GM19452 (cell line): ENCODE data around the gene ZSCAN5A.
A peak's percentile ranks its signal among the peaks of the same experiment; 100 is the strongest.
"Not testable (repeated sequence)": the region's sequence is repeated elsewhere in the genome, so short reads cannot be mapped to it uniquely, and the experiment has no call there.

Experiments used
- ATAC-seq: cut with Tn5 transposase; IDR thresholded peaks from one replicate; pipeline ENCODE4 v1.9.1; 2021; ENCODE audit not compliant: unreplicated experiment

ZSCAN5A gene

DNA sequence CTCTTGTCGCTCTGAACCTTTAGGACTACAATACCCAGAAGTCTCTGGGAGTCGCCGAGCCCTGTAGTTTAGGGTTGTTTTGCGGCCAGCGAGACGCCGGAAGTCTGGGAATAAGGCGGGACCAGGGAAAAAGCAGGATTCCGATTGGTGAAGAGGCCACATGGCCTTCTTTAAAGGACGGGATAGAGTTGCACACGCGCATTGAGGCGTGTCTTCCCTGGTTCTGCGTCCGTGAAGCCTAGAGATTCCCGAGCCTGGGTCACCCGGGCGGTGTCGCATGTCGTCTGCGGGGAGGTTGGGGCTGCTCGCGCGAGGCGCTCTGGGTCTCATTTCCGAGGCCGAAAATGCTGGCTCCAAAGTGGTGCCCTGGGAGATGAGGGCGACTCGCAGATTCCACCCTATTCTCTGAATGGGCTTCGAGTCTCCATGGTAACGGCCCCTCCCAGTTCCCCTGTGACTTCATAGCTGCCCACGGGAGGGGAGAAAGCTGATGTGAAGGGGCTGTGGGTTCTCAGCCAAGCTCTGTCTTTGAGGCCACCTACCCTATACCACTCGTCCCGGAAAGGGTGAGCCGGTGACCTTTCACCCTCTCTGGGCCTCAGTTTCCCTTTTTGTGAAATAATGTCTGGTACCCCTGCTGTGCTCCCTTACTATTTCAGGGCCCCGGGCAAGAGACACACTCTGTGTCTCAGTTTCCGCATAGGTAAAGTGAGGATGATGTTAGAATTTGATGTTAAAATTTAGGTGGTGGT lies 614 bp upstream of the ZSCAN5A start:
- ATAC-seq: peak; percentile 78

GRCh38 chr19:56314018-56314380 lies 640 bp downstream of the ZSCAN5A start:
- no peak for ATAC-seq

GRCh38 chr19:56312787-56313657 lies 1.6 kb downstream of the ZSCAN5A start:
- no peak for ATAC-seq

- no peak for ATAC-seq
Observed at GRCh38 chr19:56312342-56312741, 2.3 kb downstream of the ZSCAN5A start.

DNA sequence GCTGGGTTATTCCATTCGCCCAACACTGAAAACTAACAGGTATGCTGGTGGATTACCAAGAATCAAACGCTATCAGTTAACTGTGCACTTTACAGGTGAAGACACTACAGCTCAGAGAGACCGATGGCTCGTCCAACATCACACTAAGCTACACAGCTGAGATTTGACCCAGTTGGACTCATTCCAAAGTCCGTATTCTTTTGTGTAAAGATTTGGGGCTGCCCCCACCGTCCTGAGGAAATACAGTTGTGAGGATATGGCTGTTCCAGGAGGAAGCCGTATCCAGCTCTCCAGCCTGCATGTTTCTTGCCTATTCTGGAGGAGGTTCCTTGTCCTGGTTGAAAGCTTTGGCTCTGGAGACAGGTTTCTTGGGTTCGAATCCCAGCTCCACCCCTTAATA lies 4.2 kb downstream of the ZSCAN5A start:
- no peak for ATAC-seq

DNA sequence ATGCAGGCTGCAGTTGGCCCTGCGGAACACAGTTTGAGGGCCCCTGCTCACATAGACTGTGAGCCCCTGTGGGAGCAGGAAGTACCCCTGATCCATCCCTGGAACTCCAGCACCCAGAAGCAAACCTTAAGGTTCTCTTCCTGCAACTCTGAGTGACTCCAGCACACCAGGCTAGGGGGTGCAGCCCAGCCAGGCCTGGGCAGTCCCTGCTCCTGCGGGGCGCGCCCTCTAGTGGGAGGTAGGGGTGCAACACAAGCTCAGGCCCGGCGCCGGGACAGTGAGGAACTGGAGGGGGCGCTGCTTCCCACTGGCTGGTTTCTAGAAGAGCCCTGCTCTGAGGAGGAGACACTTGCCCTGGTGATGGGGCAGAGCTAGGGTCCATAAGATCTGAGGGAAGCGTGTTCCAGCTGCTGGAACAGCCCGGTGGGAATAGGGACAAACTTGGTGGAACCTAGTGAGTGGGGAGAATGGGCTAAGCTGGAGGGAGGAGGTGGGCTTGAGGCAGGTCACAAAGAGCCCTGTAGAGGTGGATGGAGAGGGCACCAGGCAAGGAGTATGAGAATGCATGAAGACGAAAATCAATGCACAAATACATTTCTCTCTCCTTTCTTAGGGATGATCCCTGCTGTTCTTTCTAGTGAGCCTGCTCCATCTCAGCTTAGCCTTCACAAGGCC lies 5.0 kb downstream of the ZSCAN5A start:
- no peak for ATAC-seq

- ATAC-seq: no peak
Observed at GRCh38 chr19:56308792-56309191, 5.8 kb downstream of the ZSCAN5A start.

- ATAC-seq: not testable (repeated sequence)
Observed at GRCh38 chr19:56307062-56307461, 7.6 kb downstream of the ZSCAN5A start.

GRCh38 chr19:56306016-56306415 lies 8.6 kb downstream of the ZSCAN5A start:
- ATAC-seq: no peak

GRCh38 chr19:56304243-56304642 lies 10.4 kb downstream of the ZSCAN5A start:
- no peak for ATAC-seq

DNA sequence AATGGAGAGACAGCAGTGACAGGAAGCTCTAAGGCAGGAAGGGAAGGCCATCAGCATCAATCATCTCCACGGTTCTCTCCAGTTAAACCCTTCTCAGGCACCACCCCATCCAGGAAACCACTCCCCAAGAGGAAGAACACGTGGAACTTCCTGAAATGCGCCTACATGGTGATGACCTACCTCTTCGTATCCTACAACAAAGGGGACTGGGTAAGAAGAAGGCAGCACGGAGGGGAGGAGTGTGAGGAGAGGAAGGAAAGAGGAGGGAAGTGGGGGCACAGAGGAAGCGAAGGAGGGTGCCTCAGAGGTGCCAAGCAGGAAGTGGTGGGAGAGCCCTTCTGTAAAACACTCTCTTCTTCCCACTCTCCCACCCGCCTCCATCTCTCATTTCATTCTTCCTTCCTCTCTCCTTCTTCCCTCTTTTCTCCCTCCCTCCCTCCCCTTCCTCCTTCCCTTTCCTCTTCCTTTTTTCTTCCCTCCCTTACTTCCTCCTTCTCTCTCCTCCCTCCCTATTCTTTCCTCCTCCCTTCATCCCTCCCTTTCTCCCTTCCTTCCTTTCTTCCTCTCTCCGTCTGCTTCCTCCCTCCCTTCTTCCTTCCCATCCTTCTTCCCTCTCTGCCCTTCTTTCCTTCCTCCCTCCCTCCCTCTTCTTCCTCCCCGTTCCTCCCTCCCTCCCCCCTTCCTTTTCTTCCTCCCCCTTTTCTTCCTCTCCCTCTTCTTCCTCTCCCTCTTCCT lies 12.6 kb downstream of the ZSCAN5A start:
- no peak for ATAC-seq

GRCh38 chr19:56301155-56301554 lies 13.5 kb downstream of the ZSCAN5A start:
- ATAC-seq: no peak

DNA sequence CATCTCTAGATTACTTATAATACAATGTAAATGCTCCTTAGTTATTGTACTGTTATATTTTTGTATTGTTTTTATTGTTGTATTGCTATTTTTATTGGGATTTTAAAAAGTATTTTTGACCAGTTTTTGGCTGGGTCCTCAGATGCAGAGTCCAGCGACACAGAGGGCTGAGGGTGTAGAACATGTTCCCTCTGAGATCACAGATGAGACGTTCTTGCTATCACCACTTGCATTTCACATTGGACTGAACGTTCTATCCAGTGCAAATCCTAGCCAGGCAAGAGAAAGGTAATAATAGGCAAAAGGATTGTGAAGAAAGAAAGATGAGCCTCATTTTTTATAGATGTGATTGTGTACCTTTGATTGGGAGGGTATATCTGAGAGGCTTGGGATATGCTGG lies 15.0 kb downstream of the ZSCAN5A start:
- ATAC-seq: no peak

DNA sequence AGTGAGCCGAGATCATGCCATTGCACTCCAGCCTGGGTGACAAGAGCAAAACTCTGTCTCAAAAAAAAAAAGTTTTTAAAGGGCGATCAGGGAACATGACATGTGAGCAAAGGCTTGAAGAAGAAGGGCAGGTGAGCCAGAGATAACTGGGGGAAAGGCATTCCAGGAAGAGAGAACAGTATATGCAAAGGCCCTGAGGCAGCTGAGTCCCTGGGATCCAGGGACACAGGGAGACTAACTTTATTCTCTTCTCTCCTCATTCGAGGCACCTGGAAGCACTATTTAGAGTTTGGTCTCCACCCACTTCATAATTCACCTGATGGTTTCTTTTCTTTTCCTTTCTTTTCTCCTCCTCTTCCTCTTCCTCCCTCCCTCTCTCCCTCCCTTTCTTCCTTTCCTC lies 17.6 kb downstream of the ZSCAN5A start:
- ATAC-seq: no peak

DNA sequence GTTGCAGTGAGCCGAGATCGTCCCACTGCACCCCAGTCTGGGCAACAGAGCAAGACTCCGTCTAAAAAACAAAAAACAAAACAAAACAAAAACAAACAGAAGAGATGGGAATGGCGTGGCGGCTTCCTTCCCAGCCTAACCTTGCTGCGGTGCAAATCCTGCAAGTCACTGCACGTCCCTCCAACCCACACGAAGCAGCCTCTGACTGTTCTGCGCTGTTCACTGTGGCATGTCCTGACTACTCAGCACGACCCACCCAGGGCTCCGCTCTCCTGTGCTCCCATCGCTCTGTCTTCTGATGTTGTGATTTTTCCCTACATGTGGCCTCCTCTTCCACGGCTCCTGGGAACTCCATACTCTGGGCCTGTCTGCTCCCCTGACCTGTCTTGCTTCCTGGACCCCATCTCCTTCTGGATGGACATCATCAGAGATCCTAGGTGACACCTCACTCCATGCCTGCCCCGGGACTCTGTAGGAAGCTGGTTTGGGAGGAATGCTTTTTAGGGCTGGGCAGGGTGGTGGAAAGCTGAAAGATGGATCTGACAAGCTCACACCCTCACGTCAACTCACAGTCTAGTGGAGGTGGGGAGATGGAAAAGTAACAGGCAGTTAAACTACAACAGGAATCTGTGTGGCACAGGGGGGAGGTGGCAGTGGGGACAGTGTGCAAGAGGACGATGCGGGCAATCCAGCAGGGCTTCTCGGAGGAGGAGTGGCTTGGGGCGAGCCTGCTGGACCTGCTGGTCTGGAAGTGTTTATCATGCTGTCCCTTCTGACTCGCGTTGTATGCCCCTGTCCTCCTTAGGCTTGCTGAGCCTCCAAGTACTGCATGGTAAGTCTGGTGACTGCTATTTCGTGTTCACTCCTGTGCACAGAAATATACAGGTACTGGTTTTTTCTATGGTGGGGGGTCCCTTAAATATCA lies 18.8 kb downstream of the ZSCAN5A start:
- no peak for ATAC-seq

DNA sequence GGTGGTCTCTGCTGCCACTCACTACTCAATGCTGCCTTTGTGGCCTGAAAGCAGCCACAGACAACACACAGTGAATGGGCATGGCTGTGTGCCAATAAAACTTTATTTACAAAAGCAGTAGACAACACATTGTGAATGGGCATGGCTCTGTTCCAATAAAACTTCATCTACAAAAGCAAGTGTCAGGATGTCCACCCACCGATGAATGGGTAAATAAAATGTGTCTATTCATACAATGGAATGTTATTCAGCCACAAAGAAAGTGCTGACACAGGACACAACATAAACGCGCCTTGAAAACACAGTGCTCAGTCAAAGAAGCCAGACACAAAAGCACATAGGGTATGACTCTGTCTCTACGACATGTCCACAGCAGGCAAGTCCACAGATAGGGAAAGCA lies 20.1 kb downstream of the ZSCAN5A start:
- no peak for ATAC-seq

GRCh38 chr19:56291867-56292266 lies 22.8 kb downstream of the ZSCAN5A start:
- no peak for ATAC-seq

- no peak for ATAC-seq
Observed at GRCh38 chr19:56290104-56290503, 24.5 kb downstream of the ZSCAN5A start.

DNA sequence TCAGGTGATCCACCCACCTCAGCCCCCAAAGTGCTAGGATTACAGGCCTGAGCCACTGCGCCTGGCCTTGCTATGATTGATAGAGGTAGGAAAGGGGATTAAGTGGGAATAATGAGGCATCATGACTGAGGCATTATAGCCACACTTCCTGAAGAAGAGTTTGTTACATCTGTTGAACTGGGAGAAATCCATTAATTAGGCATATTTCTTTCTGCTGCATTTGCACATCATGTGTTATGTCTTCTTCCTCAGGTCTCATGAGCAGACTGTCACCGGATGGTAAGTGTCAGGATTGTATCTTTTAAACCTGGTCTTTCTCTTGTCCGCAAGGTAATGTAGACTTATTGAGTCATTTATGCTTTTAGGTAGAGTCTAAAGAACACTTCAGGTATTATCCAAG lies 29.9 kb downstream of the ZSCAN5A start:
- ATAC-seq: no peak

DNA sequence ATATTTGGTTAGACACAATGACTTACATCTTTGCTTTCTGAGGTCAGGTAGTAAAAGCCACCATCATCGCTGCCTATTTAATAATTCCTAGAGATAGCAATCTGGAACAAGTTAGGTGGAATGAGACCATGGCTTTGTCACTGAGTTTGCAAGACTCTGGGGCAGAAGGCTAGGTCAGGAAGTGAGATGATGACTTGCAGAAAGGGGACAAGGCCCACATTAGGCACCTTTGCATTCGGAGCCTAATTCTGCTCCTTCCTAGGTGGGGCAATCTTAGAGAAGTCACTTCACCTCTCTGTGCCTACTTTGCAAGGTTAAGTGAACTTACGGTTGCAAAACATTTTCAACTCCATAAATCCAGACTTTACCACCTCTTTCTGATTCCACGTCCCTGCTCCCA lies 31.8 kb downstream of the ZSCAN5A start:
- no peak for ATAC-seq
